CD14-positive monocyte (primary cell): ENCODE results near the gene ZNF124. TPM values are rescaled to one million over a fixed set of nuclear protein-coding genes. Genes with fewer than 3 reads are reported as not detected.
"Not testable (repeated sequence)": the region's sequence is repeated elsewhere in the genome, so short reads cannot be mapped to it uniquely, and the experiment has no call there.

Source experiments
- DNase-seq, 3 donors: peaks; one replicate each; pipeline ENCODE4 v3.0.0-alpha.2; 2011 to 2022
- H2AFZ ChIP-seq: 2 replicates; pipeline ENCODE4 v1.6.0; 2012; ENCODE audit warnings: mild to moderate bottlenecking, low read depth, low read length, inconsistent platforms; ENCODE audit not compliant: insufficient read depth, poor library complexity, severe bottlenecking
- H3K27ac ChIP-seq, 2 donors: 1 replicate in 1 of 2; 2 replicates in 1 of 2; pipeline ENCODE4 v1.5.1; 2012 to 2013; ENCODE audit warnings: low read length in 2 of 2, control low read depth in 1 of 2, inconsistent platforms in 1 of 2, low read depth in 1 of 2, mild to moderate bottlenecking in 1 of 2
- H3K27me3 ChIP-seq, 2 donors: one replicate each; pipeline versions ENCODE4 v1.6.0 to v1.6.1; 2011 to 2013; ENCODE audit warnings: low read length in 2 of 2; ENCODE audit not compliant: control insufficient read depth in 2 of 2, insufficient read depth in 2 of 2
- H3K36me3 ChIP-seq, 2 donors: replicated peaks in 1 of 2; 1 replicate in 1 of 2; 2 replicates in 1 of 2; pipeline versions ENCODE4 v1.5.1 to v1.6.1; 2012 to 2013; ENCODE audit warnings: low read length in 2 of 2, control low read depth in 1 of 2, inconsistent platforms in 1 of 2, mild to moderate bottlenecking in 1 of 2; ENCODE audit not compliant: insufficient read depth in 2 of 2, control insufficient read depth in 1 of 2
- H3K4me1 ChIP-seq, 2 donors: 1 replicate in 1 of 2; 2 replicates in 1 of 2; pipeline versions ENCODE4 v1.5.1 to v1.6.1; 2012 to 2013; ENCODE audit warnings: low read length in 2 of 2, control low read depth in 1 of 2, inconsistent platforms in 1 of 2, mild to moderate bottlenecking in 1 of 2, moderate library complexity in 1 of 2; ENCODE audit not compliant: insufficient read depth in 2 of 2, control insufficient read depth in 1 of 2
- H3K4me2 ChIP-seq: replicated peaks from 2 replicates; pipeline ENCODE3; 2012; ENCODE audit warnings: low read length, moderate library complexity, mild to moderate bottlenecking; ENCODE audit not compliant: poor library complexity, severe bottlenecking; ENCODE audit errors: extremely low read depth
- H3K4me3 ChIP-seq, 3 experiments: fragments of 200-600 bp in 1 of 3; sonication (generic) in 1 of 3; replicated peaks in 1 of 3; 1 replicate in 2 of 3; 2 replicates in 1 of 3; pipeline ENCODE4 v1.5.1; 2011 to 2013; ENCODE audit warnings: low read length in 3 of 3, mild to moderate bottlenecking in 3 of 3, control low read depth in 2 of 3, low read depth in 2 of 3, inconsistent platforms in 1 of 3, moderate library complexity in 1 of 3
- H3K79me2 ChIP-seq: 2 replicates; pipeline ENCODE4 v1.6.0; 2012; ENCODE audit warnings: mild to moderate bottlenecking, control low read depth, inconsistent platforms, low read length, moderate library complexity; ENCODE audit not compliant: insufficient read depth
- H3K9ac ChIP-seq: 2 replicates; pipeline ENCODE4 v1.6.0; 2017; ENCODE audit warnings: low read length, mild to moderate bottlenecking; ENCODE audit not compliant: insufficient read depth, poor library complexity, severe bottlenecking
- H3K9me3 ChIP-seq, 2 donors: replicated peaks in 1 of 2; 1 replicate in 1 of 2; 2 replicates in 1 of 2; pipeline versions ENCODE4 v1.5.1 to v1.6.1; 2012 to 2013; ENCODE audit warnings: low read length in 2 of 2, control low read depth in 1 of 2; ENCODE audit not compliant: control insufficient read depth in 1 of 2, insufficient read depth in 1 of 2
- H4K20me1 ChIP-seq: 2 replicates; pipeline ENCODE4 v1.6.0; 2012; ENCODE audit warnings: mild to moderate bottlenecking, low read length, control low read depth, moderate library complexity; ENCODE audit not compliant: insufficient read depth
- H3K27ac Mint-ChIP-seq, 7 donors: one replicate each; pipeline ENCODE4 v1.8.0; 2020; ENCODE audit warnings: mild to moderate bottlenecking in 7 of 7, mixed read lengths in 7 of 7, moderate library complexity in 6 of 7, inconsistent platforms in 2 of 7
- H3K27me3 Mint-ChIP-seq, 3 donors: one replicate each; pipeline ENCODE4 v1.8.0; 2021 to 2022; ENCODE audit warnings: low read depth in 3 of 3, mild to moderate bottlenecking in 3 of 3, mixed read lengths in 3 of 3, moderate library complexity in 3 of 3, inconsistent platforms in 1 of 3
- H3K36me3 Mint-ChIP-seq, 2 donors: one replicate each; pipeline ENCODE4 v1.8.0; 2020; ENCODE audit warnings: mixed read lengths in 2 of 2, inconsistent platforms in 1 of 2, mild to moderate bottlenecking in 1 of 2
- H3K4me1 Mint-ChIP-seq: one replicate; pipeline ENCODE4 v1.8.0; 2020; ENCODE audit warnings: mild to moderate bottlenecking, mixed read lengths
- H3K4me3 Mint-ChIP-seq, 2 donors: one replicate each; pipeline ENCODE4 v1.8.0; 2020; ENCODE audit warnings: mild to moderate bottlenecking in 2 of 2, mixed read lengths in 2 of 2, moderate library complexity in 1 of 2
- H3K9me3 Mint-ChIP-seq, 7 donors: one replicate each; pipeline ENCODE4 v1.8.0; 2020 to 2022; ENCODE audit warnings: mixed read lengths in 7 of 7, mild to moderate bottlenecking in 6 of 7, moderate library complexity in 6 of 7, inconsistent platforms in 2 of 7
- WGBS: methylation state at CpG from one replicate; pipeline ENCODE4 v1.1.5; 2013; ENCODE audit warnings: missing lambda C conversion rate; ENCODE audit not compliant: insufficient coverage; 5-methylcytosine and 5-hydroxymethylcytosine counted together
- intact Hi-C, 2 donors: fragments of 100-400 bp; cut with micrococcal nuclease; formaldehyde crosslinking; loops; one replicate each; pipeline versions ENCODE4 v1.15.0 to v1.15.1; 2023
- polyA plus RNA-seq, 3 donors: library from polyadenylated mRNA; depleted of rRNA in 1 of 3; unstranded in 2 of 3; stranded (reverse) in 1 of 3; fragments of 300-500 nt in 2 of 3; fragments of >200 nt in 1 of 3; fragmentation: Illumina TruSeq in 2 of 3; gene quantifications; 1 replicate in 2 of 3; 2 replicates in 1 of 3; pipeline ENCODE4 v1.2.3, GENCODE V29; 2012 to 2021
- TF ChIP-seq, protein P1 (sequence below): fragments of 200-600 bp; IDR thresholded peaks from one replicate; pipeline ENCODE4 v1.8.0; 2022; ENCODE audit warnings: antibody characterized with exemption, mild to moderate bottlenecking

The ZNF124 gene
- polyA plus RNA-seq, 3 donors, result 2.6 to 5.5 (median 5.2) TPM

DNA sequence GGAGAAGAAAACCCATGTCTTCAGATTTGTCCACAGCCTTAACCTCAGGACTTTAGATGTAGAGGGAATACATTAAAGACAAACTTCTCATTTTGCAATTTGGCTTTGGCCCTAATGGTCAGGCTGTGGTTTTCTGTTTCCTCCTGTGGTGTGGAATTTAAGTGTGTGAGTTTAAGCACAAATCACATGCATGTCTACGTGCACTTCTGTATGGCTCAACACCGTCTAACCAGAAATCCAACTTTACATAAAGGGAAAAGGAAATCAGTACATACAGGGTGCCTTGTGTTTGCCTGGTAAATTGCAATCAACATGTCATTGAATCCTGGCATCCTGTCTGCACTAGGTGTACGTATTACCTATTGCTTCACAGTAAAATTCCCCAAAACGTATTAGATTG, 1.2 kb upstream of the ZNF124 start:
- peaks cover 4% of the 10 kb centered on the region for H4K20me1 ChIP-seq
- no peaks in the 10 kb centered on the region for H3K36me3 ChIP-seq
- Mint-ChIP-seq H3K27ac (peak overlapping the region; percentile 73 to 90 (median 87)), H3K36me3 (peaks cover 10 to 19% of the 10 kb centered on the region in 2 donors), H3K27me3 (peaks cover 0 to 1% (median 0%) of the 10 kb centered on the region in 3 donors), H3K4me1 (peaks cover 34% of the 10 kb centered on the region), H3K4me3 (peak overlapping the region in 1 of 2 donors; percentile 52), H3K9me3 (peaks cover 11 to 45% (median 30%) of the 10 kb centered on the region in 7 donors)
- WGBS, result 6% methylated on average over 2 of the region's 4 CpGs
- DNase-seq, result peak; percentile 73 to 83 (median 74)
- H3K27me3 ChIP-seq, result no peaks in the 10 kb centered on the region
- H2AFZ ChIP-seq, result no peak overlapping the region
- peaks cover 16% of the 10 kb centered on the region for H3K79me2 ChIP-seq
- H3K9me3 ChIP-seq, result peaks cover 21 to 33% of the 10 kb centered on the region in 2 donors
- peak overlapping the region in 1 of 3 experiments; percentile 25 for H3K4me3 ChIP-seq
- H3K4me1 ChIP-seq, result peaks cover 21% of the 10 kb centered on the region in 2 donors
- intact Hi-C loops, result no loop called here
- no peak overlapping the region for H3K9ac ChIP-seq
- H3K4me2 ChIP-seq, result peak overlapping the region; percentile 28
- peak overlapping the region; percentile 50 to 67 for H3K27ac ChIP-seq
- TF ChIP-seq, protein P1, sequence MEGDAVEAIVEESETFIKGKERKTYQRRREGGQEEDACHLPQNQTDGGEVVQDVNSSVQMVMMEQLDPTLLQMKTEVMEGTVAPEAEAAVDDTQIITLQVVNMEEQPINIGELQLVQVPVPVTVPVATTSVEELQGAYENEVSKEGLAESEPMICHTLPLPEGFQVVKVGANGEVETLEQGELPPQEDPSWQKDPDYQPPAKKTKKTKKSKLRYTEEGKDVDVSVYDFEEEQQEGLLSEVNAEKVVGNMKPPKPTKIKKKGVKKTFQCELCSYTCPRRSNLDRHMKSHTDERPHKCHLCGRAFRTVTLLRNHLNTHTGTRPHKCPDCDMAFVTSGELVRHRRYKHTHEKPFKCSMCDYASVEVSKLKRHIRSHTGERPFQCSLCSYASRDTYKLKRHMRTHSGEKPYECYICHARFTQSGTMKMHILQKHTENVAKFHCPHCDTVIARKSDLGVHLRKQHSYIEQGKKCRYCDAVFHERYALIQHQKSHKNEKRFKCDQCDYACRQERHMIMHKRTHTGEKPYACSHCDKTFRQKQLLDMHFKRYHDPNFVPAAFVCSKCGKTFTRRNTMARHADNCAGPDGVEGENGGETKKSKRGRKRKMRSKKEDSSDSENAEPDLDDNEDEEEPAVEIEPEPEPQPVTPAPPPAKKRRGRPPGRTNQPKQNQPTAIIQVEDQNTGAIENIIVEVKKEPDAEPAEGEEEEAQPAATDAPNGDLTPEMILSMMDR, result no peak

DNA sequence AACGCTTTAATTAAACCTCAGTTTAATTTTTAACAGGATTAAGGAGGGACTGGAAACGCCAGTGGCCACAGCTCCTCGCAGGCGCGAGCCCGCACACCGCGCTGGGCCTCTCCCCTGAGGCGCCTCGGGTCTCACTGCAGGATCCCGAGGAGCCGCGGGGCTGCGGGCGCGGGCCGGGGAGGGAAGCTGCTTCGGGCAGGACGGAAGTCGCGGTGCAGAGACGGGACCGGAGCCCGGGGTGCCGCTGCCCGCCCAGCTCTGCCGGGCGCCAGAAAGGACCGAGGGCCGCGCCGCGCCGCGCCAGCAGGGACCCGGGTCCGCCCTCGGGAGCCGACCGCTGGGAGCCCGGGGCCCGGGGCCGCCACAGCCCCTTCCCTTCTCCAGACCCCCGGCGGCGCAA, 377 bp downstream of the ZNF124 start:
- H3K4me2 ChIP-seq, H3K4me3 ChIP-seq, intact Hi-C loops, H3K36me3 ChIP-seq, DNase-seq, H2AFZ ChIP-seq, H3K9ac ChIP-seq, H3K27ac Mint-ChIP-seq, H3K4me3 Mint-ChIP-seq, H4K20me1 ChIP-seq, H3K27me3 ChIP-seq, H3K27me3 Mint-ChIP-seq, H3K27ac ChIP-seq: not testable (repeated sequence)
- Histone ChIP-seq H3K79me2 (peaks cover 32% of the 10 kb centered on the region), H3K9me3 (peaks cover 24 to 30% of the 10 kb centered on the region in 2 donors), H3K4me1 (peaks cover 21% of the 10 kb centered on the region in 2 donors)
- WGBS, result no CpG with 5 or more reads among the region's 46 CpGs
- peaks cover 24 to 34% of the 10 kb centered on the region in 2 donors for H3K36me3 Mint-ChIP-seq
- H3K9me3 Mint-ChIP-seq, result peaks cover 21 to 46% (median 37%) of the 10 kb centered on the region in 7 donors
- H3K4me1 Mint-ChIP-seq, result peaks cover 34% of the 10 kb centered on the region
